Measurements from ENCODE around the gene BBC3.
"Not testable (repeated sequence)": the region's sequence is repeated elsewhere in the genome, so short reads cannot be mapped to it uniquely, and the experiment has no call there.

The BBC3 gene

DNA sequence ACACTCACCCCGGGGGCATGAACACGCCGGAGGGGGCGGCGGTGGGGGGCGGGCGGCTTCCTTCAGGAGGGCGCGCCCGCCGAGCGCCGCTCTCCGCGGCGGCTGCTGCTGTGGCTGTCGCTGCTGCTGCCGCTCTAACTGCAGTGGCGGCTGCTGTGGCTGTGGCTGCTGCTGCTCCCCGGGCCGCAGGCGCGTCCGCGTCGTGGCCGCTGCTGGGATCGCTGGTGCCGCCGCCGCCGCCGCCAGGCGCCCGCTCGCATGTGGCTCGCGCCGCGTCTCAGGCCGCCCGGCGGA lies at the start of gene BBC3:
Gene BBC3 (minus strand): TSS at position 279 of the 294 bp plus-strand sequence. CDS start 2,768 bp downstream, outside the sequence.
- DNase-seq = no peak

DNA sequence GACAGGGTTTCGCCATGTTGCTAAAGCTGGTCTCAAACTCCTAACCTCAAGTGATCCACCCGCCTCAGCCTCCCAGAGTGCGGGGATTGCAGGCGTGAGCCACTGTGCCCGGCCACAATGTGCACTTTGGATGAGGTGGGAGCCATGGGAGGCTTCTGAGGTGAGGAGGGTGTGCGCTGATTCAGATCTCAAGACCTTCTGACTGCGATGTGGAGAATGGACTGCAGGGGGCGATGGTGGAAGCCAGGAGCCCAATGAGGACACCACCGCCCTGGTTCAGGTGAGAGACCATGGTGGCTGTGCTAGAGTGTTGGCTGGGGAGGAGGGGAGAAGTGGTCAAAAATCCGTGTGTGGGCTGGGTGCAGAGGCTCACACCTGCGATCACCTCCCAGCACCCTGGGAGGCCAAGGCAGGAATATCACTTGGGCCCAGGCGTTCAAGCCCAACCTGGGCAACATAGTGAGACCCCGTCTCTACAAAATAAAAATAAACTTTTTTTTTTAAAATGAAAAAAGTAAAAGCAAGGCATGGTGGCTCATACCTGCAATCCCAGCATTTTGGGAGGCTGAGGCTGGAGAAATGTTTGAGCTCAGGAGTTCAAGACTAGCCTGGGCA lies 49.3 kb upstream of the BBC3 start:
- no peak for DNase-seq

- not testable (repeated sequence) for DNase-seq
Observed at GRCh38 chr19:47276513-47276912, 45.5 kb upstream of the BBC3 start.

GRCh38 chr19:47275791-47276461 lies 44.9 kb upstream of the BBC3 start:
- DNase-seq = no peak

DNA sequence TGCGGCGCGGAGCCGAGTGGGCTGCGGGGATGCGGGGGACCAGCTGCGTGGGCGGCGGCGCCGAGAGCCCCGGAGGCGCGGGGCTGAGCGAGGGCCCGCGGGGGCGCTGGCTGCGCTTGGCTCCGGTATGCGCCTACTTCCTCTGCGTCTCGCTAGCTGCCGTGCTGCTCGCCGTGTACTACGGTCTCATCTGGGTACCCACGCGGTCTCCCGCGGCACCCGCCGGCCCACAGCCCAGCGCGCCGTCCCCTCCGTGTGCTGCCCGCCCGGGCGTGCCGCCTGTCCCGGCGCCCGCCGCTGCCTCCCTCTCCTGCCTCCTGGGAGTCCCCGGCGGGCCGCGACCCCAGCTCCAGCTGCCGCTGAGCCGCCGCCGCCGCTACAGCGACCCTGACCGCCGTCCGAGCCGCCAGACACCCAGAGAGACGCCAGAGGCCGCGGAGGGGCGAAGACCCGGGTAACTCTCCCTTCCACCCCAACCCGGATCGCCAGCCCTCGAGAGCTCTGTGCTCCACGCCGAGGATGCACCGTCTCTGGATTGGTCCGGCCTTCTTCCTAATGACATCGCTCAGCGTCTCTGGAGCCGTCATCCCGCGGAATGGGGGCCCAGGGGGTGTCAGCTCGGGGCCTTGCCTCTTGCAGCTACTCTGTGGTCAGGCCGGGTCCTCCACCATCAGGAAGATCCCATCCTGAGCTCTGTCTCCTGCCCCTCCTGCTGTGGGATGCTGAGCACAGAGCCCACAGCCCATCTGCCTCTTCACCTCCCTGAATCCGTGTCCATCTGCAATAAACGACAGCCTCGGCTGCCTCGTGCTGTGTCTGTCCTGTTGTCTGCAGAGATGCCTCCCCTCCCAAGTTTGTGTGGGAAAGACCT lies 44.1 kb upstream of the BBC3 start:
- no peak for DNase-seq

GRCh38 chr19:47274071-47274890 lies 43.3 kb upstream of the BBC3 start, which contains the start of gene INAFM1:
INAFM1 (plus strand) TSS chr19:47274885; CDS start chr19:47274920, 35 bp downstream.
- peak; percentile 96 for DNase-seq

DNA sequence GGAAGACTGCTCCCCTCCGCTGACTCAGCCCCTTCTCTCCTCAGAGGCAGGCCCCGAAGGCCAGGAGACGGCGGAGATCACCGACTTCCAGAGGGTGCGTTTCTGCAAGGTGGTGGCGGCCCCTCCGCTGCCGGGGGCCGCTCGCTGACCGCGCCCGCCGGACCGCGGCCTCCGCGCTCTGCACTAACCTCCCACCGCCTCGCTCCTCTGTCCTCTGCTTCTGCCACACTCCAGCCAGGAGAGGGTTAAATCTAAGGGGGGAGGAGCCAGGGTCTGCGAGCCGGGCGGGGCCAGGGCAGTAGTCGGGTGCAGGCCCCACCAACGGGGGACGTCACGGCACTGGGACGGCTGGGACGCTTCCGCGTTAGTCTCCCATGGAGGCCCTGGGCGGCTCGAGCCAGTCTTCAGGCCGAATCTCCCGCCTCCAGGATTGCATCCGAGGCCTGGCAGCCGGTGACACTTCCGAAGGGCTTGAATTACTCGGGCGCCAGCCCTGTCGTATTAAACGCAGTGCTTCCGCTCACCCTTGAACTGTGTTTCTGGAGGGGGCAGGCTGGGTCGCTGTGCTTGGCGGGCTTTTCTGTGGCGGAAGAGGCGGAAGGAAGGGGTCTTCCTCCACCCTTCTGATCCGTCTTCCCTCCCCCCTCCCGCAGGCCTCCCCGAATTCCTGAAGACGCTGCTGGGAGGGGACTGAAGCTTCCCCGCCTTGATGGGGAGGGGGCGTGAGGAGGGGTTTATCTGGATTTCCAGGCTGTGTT lies 42.5 kb upstream of the BBC3 start:
- DNase-seq = peak; percentile 57

GRCh38 chr19:47272448-47273312 lies 41.7 kb upstream of the BBC3 start:
- no peak for DNase-seq

GRCh38 chr19:47271949-47272348 lies 41.0 kb upstream of the BBC3 start:
- no peak for DNase-seq

- DNase-seq = no peak
Observed at GRCh38 chr19:47270408-47270807, 39.4 kb upstream of the BBC3 start.

DNA sequence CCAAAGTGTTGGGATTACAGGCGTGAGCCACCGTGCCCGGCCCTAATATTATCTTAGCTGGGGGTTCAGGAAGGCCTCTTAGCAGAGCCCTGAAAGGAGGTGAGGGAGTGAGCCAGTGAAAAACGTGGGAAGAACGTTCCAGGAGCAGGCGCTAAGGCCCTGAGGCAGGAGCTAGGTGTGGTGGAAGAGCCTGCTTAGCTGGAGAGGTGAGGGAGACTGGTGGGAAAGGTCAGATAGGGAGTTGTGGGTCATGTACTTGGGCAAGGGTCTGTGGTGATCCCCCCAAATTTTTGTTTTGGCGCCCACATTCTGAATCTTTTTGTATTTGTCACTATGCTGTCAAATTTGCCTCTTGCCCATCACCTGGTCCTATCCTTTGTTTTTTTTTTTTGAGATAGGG lies 38.6 kb upstream of the BBC3 start:
- no peak for DNase-seq

- DNase-seq = no peak
Observed at GRCh38 chr19:47268028-47268427, 37.0 kb upstream of the BBC3 start.

- DNase-seq = no peak
Observed at GRCh38 chr19:47267350-47267759, 36.4 kb upstream of the BBC3 start.

- DNase-seq = no peak
Observed at GRCh38 chr19:47266401-47266941, 35.5 kb upstream of the BBC3 start.

DNA sequence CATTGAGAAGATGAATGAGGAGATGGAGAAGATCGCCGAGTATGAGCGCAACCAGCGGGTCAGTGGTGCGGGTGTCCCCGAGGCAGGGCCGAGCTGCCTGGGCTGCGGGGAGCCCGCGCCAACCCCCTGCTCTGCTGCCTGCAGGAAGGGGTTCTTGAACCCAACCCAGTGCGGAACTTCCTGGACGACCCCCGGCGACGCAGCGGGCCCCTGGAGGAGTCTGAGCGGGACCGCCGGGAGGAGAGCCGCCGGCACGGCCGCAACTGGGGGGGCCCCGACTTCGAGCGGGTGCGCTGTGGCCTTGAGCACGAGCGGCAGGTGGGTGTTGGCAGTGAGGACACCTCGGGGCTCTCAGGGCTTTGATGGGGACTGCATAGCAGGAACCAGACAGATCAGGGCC lies 33.6 kb upstream of the BBC3 start:
- no peak for DNase-seq

- DNase-seq = not testable (repeated sequence)
Observed at GRCh38 chr19:47261946-47262793, 31.2 kb upstream of the BBC3 start.

DNA sequence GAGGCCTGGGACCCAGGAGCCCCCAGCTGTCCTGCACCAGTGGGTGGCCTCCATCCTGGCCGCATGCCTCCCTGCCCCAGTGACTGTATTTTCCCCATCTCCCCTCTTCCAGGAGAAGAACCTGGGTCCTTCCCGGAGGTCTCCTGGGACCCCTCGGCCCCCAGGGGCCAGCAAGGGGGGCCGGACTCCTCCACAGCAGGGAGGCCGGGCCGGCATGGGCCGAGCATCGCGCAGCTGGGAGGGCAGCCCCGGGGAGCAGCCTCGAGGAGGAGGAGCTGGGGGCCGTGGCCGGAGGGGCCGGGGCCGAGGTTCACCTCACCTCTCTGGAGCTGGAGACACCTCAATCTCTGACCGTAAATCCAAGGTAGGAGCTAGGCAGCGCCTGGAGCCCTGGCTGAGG lies 29.5 kb upstream of the BBC3 start:
- no peak for DNase-seq

DNA sequence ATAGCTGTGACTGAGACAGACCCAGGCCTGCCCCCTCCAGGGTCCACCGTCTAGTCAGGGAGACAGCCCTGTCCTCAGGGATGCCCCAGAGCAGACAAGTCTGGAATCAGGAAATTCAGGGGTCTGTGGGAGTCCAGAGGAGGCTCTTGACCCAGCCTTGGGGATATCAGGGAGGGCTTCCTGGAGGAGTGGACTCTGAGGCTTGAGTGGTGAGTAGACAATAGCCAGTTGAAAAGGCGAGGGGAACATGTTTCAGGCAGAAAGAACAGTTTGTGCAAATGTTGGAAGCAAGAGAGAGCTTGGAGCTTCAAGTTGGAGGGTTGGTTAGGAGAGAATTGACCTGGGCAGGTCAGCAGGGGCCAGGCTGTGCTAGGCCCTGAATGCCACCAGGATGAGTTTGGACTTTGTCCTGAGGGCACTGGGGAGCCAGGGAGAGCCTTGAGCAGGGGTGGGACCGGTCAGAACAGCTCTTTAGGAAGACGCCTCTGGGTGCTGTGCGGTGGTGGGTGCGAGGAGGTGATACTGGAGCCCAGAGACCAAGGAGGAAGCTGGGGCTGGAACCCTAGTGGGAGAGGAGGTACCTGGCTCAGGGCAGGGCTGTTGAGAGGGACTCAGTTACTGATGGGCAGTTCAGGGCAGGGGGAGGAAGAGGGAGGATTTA lies 28.0 kb upstream of the BBC3 start:
- DNase-seq = no peak

- no peak for DNase-seq
Observed at GRCh38 chr19:47258434-47258833, 27.4 kb upstream of the BBC3 start.

Data from NK-92 treated with Interleukin-12 subunit alpha and Interleukin-12 subunit beta, amount 100 ng/mL, for 24 hours (cell line).